GM12873 (cell line): ENCODE measurements around the gene TMC4.

Experiments used
- TF ChIP-seq, protein P1 (sequence below): IDR thresholded peaks from 2 replicates; pipeline ENCODE4 v1.5.1; 2012; ENCODE audit warnings: low read depth, mild to moderate bottlenecking, moderate library complexity, low read length, control low read depth; ENCODE audit not compliant: insufficient read depth; ENCODE audit errors: missing control alignments

TMC4 gene

DNA sequence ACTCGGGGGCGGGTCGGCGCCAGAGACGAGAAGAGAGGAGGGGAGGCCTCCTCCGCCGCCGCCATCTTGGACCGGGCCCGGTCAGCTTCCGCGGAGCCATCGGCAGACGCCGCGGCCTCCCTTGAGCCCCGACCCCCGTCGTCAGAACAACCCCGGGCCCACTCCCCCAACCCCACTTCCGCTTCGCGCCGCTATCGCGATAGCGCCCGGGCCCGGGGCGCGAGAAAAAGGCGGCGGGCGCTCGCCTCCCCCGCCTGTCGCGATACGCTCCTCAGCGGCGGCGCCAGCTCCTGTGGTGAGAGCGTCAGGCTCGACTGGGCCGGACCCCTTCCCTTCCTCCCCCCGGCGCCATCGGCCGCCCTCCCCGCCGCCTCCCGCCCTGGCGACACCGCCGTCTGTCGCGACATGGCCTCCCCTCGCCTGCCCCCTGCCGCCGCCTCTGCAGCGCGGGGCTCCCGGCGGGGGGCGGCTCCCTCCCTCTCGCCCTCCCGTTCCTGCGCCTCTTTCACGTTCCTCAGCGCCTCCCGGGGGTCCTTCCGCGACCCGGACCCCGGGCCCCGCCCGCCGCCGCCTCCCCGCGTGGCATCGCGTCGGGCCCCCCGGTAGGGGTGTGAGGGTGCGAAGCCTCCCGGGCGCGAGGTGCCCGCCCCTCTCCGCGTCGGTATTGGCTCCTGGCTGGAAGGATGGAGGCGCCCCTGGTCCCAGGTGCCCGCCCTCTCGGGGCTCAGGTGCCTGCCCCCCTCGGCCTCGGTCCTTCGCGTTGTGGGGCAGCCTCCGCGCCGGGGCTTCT, 35.1 kb downstream of the TMC4 start, which contains the start of gene CNOT3:
CNOT3 (plus strand) TSS at position 64 of the 790 bp plus-strand sequence. CDS start 5,217 bp downstream, outside the sequence.
- TF ChIP-seq, protein P1, sequence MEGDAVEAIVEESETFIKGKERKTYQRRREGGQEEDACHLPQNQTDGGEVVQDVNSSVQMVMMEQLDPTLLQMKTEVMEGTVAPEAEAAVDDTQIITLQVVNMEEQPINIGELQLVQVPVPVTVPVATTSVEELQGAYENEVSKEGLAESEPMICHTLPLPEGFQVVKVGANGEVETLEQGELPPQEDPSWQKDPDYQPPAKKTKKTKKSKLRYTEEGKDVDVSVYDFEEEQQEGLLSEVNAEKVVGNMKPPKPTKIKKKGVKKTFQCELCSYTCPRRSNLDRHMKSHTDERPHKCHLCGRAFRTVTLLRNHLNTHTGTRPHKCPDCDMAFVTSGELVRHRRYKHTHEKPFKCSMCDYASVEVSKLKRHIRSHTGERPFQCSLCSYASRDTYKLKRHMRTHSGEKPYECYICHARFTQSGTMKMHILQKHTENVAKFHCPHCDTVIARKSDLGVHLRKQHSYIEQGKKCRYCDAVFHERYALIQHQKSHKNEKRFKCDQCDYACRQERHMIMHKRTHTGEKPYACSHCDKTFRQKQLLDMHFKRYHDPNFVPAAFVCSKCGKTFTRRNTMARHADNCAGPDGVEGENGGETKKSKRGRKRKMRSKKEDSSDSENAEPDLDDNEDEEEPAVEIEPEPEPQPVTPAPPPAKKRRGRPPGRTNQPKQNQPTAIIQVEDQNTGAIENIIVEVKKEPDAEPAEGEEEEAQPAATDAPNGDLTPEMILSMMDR, result no peak

DNA sequence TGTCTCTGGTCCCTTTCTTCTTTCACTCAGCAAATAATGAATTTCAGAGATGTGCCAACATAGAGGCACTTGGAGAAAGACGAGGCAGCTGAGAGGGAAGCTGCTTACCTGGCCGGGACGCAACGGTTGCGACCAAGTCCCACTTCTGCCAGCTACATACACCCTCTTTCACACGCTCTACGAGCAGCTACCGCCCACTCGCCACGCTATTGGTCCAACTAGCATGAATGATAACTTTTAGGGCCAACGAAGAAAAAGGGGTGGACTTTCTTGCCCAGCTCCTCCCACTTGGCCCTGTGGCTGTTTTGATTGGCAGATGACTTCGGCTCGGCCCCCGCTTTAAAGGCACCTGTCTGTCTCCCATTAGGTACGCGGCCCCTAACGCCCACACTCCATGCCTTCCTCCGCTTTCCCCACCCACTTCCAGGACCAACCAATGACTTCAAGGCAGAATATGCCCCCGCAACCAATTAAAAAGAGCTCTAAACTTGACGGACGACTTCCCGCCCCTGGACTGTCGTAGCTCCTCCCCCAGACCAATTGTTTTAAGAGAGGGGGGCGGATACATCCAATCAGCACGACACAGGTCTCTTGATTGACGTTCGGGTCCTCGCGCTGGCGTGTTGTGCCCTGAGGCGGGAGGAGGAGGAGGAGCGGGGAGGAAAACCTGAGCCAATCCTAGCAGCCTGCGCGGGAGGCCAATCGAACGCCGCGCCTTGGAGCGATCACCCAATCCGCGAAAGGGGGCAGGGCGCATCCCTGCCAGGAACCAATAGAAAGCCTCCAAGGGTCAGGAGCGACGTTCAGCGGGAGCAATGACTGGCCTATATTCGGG, 35.9 kb downstream of the TMC4 start:
- TF ChIP-seq, protein P1, result no peak

- TF ChIP-seq, protein P1, result no peak
Observed at GRCh38 chr19:54136086-54136863, 36.7 kb downstream of the TMC4 start.

- TF ChIP-seq, protein P1, result no peak
Observed at GRCh38 chr19:54133957-54134590, 38.9 kb downstream of the TMC4 start.

DNA sequence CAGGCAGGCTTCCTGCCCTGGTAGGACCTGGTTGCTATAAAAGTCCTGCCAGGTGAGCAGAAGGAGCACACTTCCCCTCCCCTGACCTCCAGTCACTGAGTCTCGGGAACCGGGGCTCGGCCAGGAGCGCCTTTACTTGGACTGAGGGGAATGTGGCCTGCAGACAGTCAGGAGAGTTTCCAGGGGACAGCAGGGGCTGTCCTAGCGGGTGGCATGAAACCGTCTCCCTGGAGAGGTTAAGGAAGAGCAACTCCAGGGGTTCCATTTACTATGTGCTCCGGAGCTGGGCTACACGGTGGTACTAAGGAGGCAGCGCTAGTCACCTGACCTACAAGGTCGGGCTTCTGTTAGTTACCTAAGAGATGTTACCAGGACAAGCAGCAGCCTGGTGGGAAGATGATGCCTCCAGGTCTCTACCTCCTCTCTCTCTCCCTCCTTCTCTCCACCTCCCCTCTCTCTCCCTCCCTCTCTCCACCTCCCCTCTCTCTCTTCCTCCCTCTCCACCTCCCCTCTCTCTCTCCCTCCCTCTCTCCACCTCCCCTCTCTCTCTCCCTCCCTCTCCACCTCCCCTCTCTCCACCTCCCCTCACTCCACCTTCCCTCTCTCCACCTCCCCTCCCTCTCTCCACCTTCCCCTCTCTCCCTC, 39.5 kb downstream of the TMC4 start:
- TF ChIP-seq, protein P1, result no peak

GRCh38 chr19:54129617-54129996, 43.4 kb downstream of the TMC4 start:
- TF ChIP-seq, protein P1, result no peak
